Pancreas (tissue), 10 donors: Measurements from ENCODE around the gene TRAK1. TPM values are rescaled to one million over a fixed set of nuclear protein-coding genes. Genes with fewer than 3 reads are reported as not detected.
A peak's percentile ranks its signal among the peaks of the same experiment; 100 is the strongest.

ENCODE experiments used
- ATAC-seq, 4 donors: fragments of 200-7000 bp; cut with Tn5 transposase; one replicate each; pipeline versions ENCODE4 v1.8.0 to v1.9.1; 2020; ENCODE audit warnings: mild to moderate bottlenecking in 4 of 4, moderate library complexity in 4 of 4
- DNase-seq, 6 donors: peaks; one replicate each; pipeline ENCODE4 v3.0.0-alpha.2; 2020
- FAIRE-seq: peaks from 2 replicates; lab custom pipeline; 2012; peaks lifted over from hg19 to GRCh38; lab: Jason Lieb, UNC
- H3K27ac ChIP-seq, 4 donors: fragments of 200-600 bp; sonication (generic); 1 replicate in 3 of 4; 2 replicates in 1 of 4; pipeline versions ENCODE4 v1.5.0 to v1.8.0; 2020
- H3K27me3 ChIP-seq, 4 donors: fragments of 200-600 bp; one replicate each; pipeline ENCODE4 v1.8.0; 2021
- H3K36me3 ChIP-seq, 3 donors: fragments of 200-600 bp; sonication (generic) in 1 of 3; one replicate each; pipeline versions ENCODE4 v1.5.0 to v1.8.0; 2020 to 2021
- H3K4me1 ChIP-seq, 3 donors: fragments of 200-600 bp; one replicate each; pipeline ENCODE4 v1.8.0; 2021
- H3K4me3 ChIP-seq, 4 donors: fragments of 200-600 bp; sonication (generic) in 2 of 4; one replicate each; pipeline versions ENCODE4 v1.5.0 to v1.8.0; 2020 to 2021
- H3K9me3 ChIP-seq, 4 donors: fragments of 200-600 bp; one replicate each; pipeline ENCODE4 v1.8.0; 2021
- CTCF ChIP-seq, 4 donors: fragments of 200-600 bp; sonication (generic) in 3 of 4; IDR thresholded peaks; one replicate each; pipeline versions ENCODE4 v1.5.0 to v1.8.0; 2021; ENCODE audit warnings: antibody characterized with exemption in 4 of 4
- WGBS, 2 donors: extraction: QIAGEN DNeasy Blood & Tissue Kit; methylation state at CpG; one replicate each; pipeline ENCODE4 v1.1.7; 2013; 5-methylcytosine and 5-hydroxymethylcytosine counted together
- intact Hi-C, 3 donors: fragments of 100-400 bp; cut with DNase I; formaldehyde crosslinking; loops; one replicate each; pipeline versions ENCODE4 v1.11.1 to v1.14.2; 2022
- polyA plus RNA-seq, 2 donors: library from polyadenylated mRNA; stranded (reverse); fragments of 200-250 nt; gene quantifications; one replicate each; pipeline ENCODE4 v1.2.3, GENCODE V29; 2013
- total RNA-seq, 6 donors: library from RNA; stranded (reverse); fragmentation: NEBNext Ultra II Directional in 4 of 6; extraction: Animal tissue kit (Norgen Biotek cat#: 25700) in 4 of 6; gene quantifications; one replicate each; pipeline versions ENCODE4 v1.2.1 to v1.2.4, GENCODE V29; 2021 to 2023
- donor health status: healthy with polysubstance abuse.
- donor health status: DM: no; HTN: no; CAD: no; lungs with moderate emphysema.
- donor health status: DM: no; HTN: no; CAD: no.
- donor health status: control.
- donor health status: control.
- donor health status: Bipolar disorder and iron deficiency.
- donor health status: DM: yes; HTN: yes; CAD: no.
- donor health status: DM: no; HTN: no; CAD: no.
- donor health status: DM: no; HTN: no; CAD: no.
- donor health status: DM: yes; HTN: yes; CAD: no.

TRAK1 gene
- total and polyA plus RNA-seq, 8 donors = 9.3 to 24.3 (median 11.7) TPM

- intact Hi-C loops = no loop called here
- ATAC-seq (no peak), FAIRE-seq (no peak), DNase-seq (no peak)
- H3K4me3 ChIP-seq = no peak overlapping the region
- H3K4me1 ChIP-seq = peaks cover 10 to 23% (median 17%) of the 10 kb centered on the region in 3 donors
- 91 to 93% methylated on average over 6 of the region's 6 CpGs for WGBS, 2 donors
- no peak for TF ChIP-seq CTCF (IDR thresholded peaks at IDR 0.05)
- no peaks in the 10 kb centered on the region for H3K27me3 ChIP-seq
- no peaks in the 10 kb centered on the region for H3K9me3 ChIP-seq
- no peaks in the 10 kb centered on the region for H3K36me3 ChIP-seq
- no peak overlapping the region for H3K27ac ChIP-seq
Measured at GRCh38 chr3:42050126-42050525, 41.0 kb upstream of the TRAK1 start.

- WGBS, 2 donors = 89 to 93% methylated on average over 4 of the region's 4 CpGs
- intact Hi-C loops = no loop called here
- no peak for TF ChIP-seq CTCF (IDR thresholded peaks at IDR 0.05)
- no peaks in the 10 kb centered on the region for H3K9me3 ChIP-seq
- H3K27ac ChIP-seq = no peak overlapping the region
- H3K4me3 ChIP-seq = no peak overlapping the region
- ATAC-seq = peak in 2 of 4 donors; percentile 24 to 39
- H3K36me3 ChIP-seq = no peaks in the 10 kb centered on the region
- H3K4me1 ChIP-seq = peaks cover 10 to 23% (median 17%) of the 10 kb centered on the region in 3 donors
- no peaks in the 10 kb centered on the region for H3K27me3 ChIP-seq
- no peak for FAIRE-seq
- DNase-seq = no peak
Measured at GRCh38 chr3:42051384-42052131, 39.6 kb upstream of the TRAK1 start.

- TF ChIP-seq CTCF (IDR thresholded peaks at IDR 0.05) = no peak
Measured at GRCh38 chr3:42052132-42052483, 39.0 kb upstream of the TRAK1 start.

GRCh38 chr3:42052484-42053351 lies 38.4 kb upstream of the TRAK1 start:
- ATAC-seq (peak; percentile 41 to 76 (median 68)), DNase-seq (no peak), FAIRE-seq (no peak)
- Histone ChIP-seq H3K9me3 (no peaks in the 10 kb centered on the region), H3K27ac (peak overlapping the region in 3 of 4 donors; percentile 38 to 56 (median 46)), H3K36me3 (no peaks in the 10 kb centered on the region), H3K4me3 (no peak overlapping the region), H3K27me3 (no peaks in the 10 kb centered on the region), H3K4me1 (peaks cover 10 to 23% (median 17%) of the 10 kb centered on the region in 3 donors)
- no peak for TF ChIP-seq CTCF (IDR thresholded peaks at IDR 0.05)
- intact Hi-C loops = no loop called here
- WGBS, 2 donors = 34% methylated on average over 10 of the region's 10 CpGs

More at GRCh38 chr3:42052132-42052483, 39.0 kb upstream of the TRAK1 start:
- 90 to 95% methylated on average over 2 of the region's 2 CpGs for whole genome bisulfite sequencing, 2 donors
- H3K4me1 ChIP-seq = peaks cover 10 to 23% (median 17%) of the 10 kb centered on the region in 3 donors
- peak overlapping the region in 1 of 4 donors; percentile 46 for H3K27ac ChIP-seq
- no peaks in the 10 kb centered on the region for H3K27me3 ChIP-seq
- ATAC-seq (no peak), FAIRE-seq (no peak), DNase-seq (no peak)
- H3K4me3 ChIP-seq = no peak overlapping the region
- H3K36me3 ChIP-seq = no peaks in the 10 kb centered on the region
- intact Hi-C loops = no loop called here
- H3K9me3 ChIP-seq = no peaks in the 10 kb centered on the region
